K562 (cell line): ENCODE measurements around the gene CMIP.

ENCODE experiments used
- ARNT ChIP-seq, 2 experiments: fragments of 450-650 bp; IDR thresholded peaks; 2 replicates each; pipeline ENCODE4 v1.6.1; 2016; ENCODE audit warnings: mild to moderate bottlenecking in 1 of 2
- FOXM1 ChIP-seq, 2 experiments: fragments of 450-650 bp in 1 of 2; sonication (generic) in 1 of 2; formaldehyde crosslinking in 1 of 2; IDR thresholded peaks; 2 replicates each; pipeline versions ENCODE4 v1.6.1 to v1.9.0; 2017 to 2022; ENCODE audit warnings: low read depth in 2 of 2, mild to moderate bottlenecking in 2 of 2, missing genetic modification reagents in 1 of 2, moderate library complexity in 1 of 2
- GATA2 ChIP-seq: sonication (generic); formaldehyde crosslinking; IDR thresholded peaks from 2 replicates; pipeline ENCODE4 v1.4.0; 2020; ENCODE audit warnings: mild to moderate bottlenecking, missing genetic modification reagents
- HLTF ChIP-seq: fragments of 450-650 bp; IDR thresholded peaks from 2 replicates; pipeline ENCODE4 v1.6.1; 2016
- POLR2A ChIP-seq: fragments of 450-650 bp; conservative IDR thresholded peaks from 2 replicates; pipeline ENCODE4 v1.6.1; 2016
- SREBF2 ChIP-seq: sonication (generic); formaldehyde crosslinking; IDR thresholded peaks from 2 replicates; pipeline ENCODE4 v1.4.0; 2020; ENCODE audit warnings: mild to moderate bottlenecking, missing genetic modification reagents
- TCF7L2 ChIP-seq: fragments of 150-350 bp; IDR thresholded peaks from 2 replicates; pipeline ENCODE4 v1.6.1; 2016; ENCODE audit warnings: low read depth, mild to moderate bottlenecking, low read length, moderate library complexity
- ZBTB1 ChIP-seq: sonication (generic); formaldehyde crosslinking; IDR thresholded peaks from 2 replicates; pipeline ENCODE4 v1.8.1; 2023; ENCODE audit warnings: missing genetic modification reagents, low read depth, mild to moderate bottlenecking, borderline replicate concordance
- ZFP1 ChIP-seq: fragments of 450-650 bp; formaldehyde crosslinking; IDR thresholded peaks from 2 replicates; pipeline ENCODE4 v1.4.0; 2020; ENCODE audit warnings: mild to moderate bottlenecking, mixed read lengths
- ZNF212 ChIP-seq: fragments of 450-650 bp; formaldehyde crosslinking; IDR thresholded peaks from 2 replicates; pipeline ENCODE4 v1.4.0; 2020; ENCODE audit warnings: mild to moderate bottlenecking
- ZNF431 ChIP-seq: sonication (generic); formaldehyde crosslinking; IDR thresholded peaks from 2 replicates; pipeline ENCODE4 v1.8.0; 2022; ENCODE audit warnings: mild to moderate bottlenecking, missing genetic modification reagents
- TF ChIP-seq, protein P1 (sequence below), 3 experiments: IDR thresholded peaks in 2 of 3; conservative IDR thresholded peaks in 1 of 3; 2 replicates each; pipeline ENCODE4 v1.5.1; 2011 to 2012; ENCODE audit warnings: low read length in 3 of 3, mild to moderate bottlenecking in 3 of 3, control low read depth in 2 of 3, improper control_type of control experiment in 1 of 3, inconsistent platforms in 1 of 3, low read depth in 1 of 3, mixed read lengths in 1 of 3, moderate library complexity in 1 of 3; ENCODE audit not compliant: insufficient read depth in 2 of 3
- TF ChIP-seq, protein P2 (sequence below): sonication (generic); formaldehyde crosslinking; IDR thresholded peaks from 2 replicates; pipeline ENCODE4 v1.8.0; 2022; ENCODE audit warnings: missing genetic modification reagents, mild to moderate bottlenecking, borderline replicate concordance
- TF ChIP-seq, protein P3 (sequence below): conservative IDR thresholded peaks from 2 replicates; pipeline ENCODE4 v1.6.1; 2011; ENCODE audit warnings: low read depth, mild to moderate bottlenecking, low read length; ENCODE audit not compliant: control insufficient read depth

DNA sequence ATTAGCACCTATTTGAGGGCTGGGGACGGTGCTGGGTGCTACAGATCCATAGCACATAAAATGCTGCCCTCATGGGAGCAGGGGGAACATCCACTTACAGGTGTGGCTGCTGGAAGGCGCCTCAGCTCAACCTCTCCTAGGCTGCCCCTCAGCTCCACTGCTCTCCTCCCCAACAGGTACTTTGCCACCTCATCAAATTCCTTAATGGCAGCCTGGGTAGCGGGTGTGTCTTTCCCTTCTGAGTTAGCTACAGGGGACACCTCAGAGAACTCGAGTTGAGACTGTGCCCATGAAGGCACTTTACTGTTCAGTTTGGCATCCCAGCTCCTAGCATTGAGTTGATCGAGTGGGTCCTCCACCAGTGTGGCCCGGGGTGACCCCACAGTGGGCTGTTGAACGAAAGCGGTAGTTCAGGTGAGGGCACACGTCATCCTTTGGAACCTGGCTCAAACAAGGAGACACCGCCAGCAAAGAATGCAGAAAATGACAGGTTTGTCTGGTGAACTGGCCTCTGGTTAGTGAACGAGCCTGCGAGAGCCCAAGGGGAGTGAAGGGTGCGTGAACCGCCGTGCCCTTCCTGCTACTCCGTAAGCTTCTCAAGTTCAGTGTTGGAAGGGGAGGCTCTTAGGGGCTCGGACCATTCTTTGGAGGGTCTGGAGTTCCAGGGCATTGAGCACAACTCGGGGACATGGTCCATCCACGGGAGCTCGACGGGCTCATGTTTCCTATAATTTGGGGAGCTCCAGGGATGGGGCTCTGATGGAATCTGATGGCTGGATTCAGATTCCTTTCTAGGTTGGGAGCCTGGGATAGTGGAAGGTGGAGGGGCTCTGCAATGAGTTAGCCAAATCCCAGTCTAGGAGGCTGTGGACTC, 3.5 kb upstream of the CMIP start:
- TF ChIP-seq, protein P1, sequence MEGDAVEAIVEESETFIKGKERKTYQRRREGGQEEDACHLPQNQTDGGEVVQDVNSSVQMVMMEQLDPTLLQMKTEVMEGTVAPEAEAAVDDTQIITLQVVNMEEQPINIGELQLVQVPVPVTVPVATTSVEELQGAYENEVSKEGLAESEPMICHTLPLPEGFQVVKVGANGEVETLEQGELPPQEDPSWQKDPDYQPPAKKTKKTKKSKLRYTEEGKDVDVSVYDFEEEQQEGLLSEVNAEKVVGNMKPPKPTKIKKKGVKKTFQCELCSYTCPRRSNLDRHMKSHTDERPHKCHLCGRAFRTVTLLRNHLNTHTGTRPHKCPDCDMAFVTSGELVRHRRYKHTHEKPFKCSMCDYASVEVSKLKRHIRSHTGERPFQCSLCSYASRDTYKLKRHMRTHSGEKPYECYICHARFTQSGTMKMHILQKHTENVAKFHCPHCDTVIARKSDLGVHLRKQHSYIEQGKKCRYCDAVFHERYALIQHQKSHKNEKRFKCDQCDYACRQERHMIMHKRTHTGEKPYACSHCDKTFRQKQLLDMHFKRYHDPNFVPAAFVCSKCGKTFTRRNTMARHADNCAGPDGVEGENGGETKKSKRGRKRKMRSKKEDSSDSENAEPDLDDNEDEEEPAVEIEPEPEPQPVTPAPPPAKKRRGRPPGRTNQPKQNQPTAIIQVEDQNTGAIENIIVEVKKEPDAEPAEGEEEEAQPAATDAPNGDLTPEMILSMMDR (IDR thresholded peaks at IDR 0.05 in 2 of 3, conservative IDR thresholded peaks at IDR 0.05 in 1 of 3; ENCODE audit: insufficient read depth in 2 of 3, low read depth in 1 of 3, low read length in 3 of 3): no peak
- no peak for TF ChIP-seq ARNT (IDR thresholded peaks at IDR 0.05)
- TF ChIP-seq GATA2 (CRISPR knock-in tag): no peak
- TF ChIP-seq ZBTB1 (CRISPR knock-in tag): no peak
- no peak for TF ChIP-seq FOXM1 (IDR thresholded peaks at IDR 0.05; ENCODE audit: low read depth)
- TF ChIP-seq FOXM1 (CRISPR knock-in tag; IDR thresholded peaks at IDR 0.05; ENCODE audit: low read depth): no peak
- TF ChIP-seq, protein P2, sequence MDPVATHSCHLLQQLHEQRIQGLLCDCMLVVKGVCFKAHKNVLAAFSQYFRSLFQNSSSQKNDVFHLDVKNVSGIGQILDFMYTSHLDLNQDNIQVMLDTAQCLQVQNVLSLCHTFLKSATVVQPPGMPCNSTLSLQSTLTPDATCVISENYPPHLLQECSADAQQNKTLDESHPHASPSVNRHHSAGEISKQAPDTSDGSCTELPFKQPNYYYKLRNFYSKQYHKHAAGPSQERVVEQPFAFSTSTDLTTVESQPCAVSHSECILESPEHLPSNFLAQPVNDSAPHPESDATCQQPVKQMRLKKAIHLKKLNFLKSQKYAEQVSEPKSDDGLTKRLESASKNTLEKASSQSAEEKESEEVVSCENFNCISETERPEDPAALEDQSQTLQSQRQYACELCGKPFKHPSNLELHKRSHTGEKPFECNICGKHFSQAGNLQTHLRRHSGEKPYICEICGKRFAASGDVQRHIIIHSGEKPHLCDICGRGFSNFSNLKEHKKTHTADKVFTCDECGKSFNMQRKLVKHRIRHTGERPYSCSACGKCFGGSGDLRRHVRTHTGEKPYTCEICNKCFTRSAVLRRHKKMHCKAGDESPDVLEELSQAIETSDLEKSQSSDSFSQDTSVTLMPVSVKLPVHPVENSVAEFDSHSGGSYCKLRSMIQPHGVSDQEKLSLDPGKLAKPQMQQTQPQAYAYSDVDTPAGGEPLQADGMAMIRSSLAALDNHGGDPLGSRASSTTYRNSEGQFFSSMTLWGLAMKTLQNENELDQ (CRISPR knock-in tag): no peak
- TF ChIP-seq, protein P3, sequence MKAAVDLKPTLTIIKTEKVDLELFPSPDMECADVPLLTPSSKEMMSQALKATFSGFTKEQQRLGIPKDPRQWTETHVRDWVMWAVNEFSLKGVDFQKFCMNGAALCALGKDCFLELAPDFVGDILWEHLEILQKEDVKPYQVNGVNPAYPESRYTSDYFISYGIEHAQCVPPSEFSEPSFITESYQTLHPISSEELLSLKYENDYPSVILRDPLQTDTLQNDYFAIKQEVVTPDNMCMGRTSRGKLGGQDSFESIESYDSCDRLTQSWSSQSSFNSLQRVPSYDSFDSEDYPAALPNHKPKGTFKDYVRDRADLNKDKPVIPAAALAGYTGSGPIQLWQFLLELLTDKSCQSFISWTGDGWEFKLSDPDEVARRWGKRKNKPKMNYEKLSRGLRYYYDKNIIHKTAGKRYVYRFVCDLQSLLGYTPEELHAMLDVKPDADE: no peak
- TF ChIP-seq SREBF2 (CRISPR knock-in tag): no peak
- TF ChIP-seq ZNF212 (CRISPR knock-in tag): no peak
- TF ChIP-seq HLTF: no peak
- TF ChIP-seq TCF7L2: no peak
- no peak for TF ChIP-seq ZNF431 (CRISPR knock-in tag)
- TF ChIP-seq ZFP1 (CRISPR knock-in tag): no peak
- no peak for TF ChIP-seq POLR2A
